ENCODE measurements around the gene SHOX.
"Not testable (repeated sequence)": the region's sequence is repeated elsewhere in the genome, so short reads cannot be mapped to it uniquely, and the experiment has no call there.

Gene SHOX

GRCh38 chrX:650811-651210 lies 20.2 kb downstream of the SHOX start:
- DNase-seq (ENCODE audit: extremely low read depth, low read depth), result no peak
- no peak for TF ChIP-seq CTCF (IDR thresholded peaks at IDR 0.05; ENCODE audit: low read depth, low read length)

- not testable (repeated sequence) for DNase-seq (ENCODE audit: extremely low read depth, low read depth)
These were observed 21.3 kb downstream of the SHOX start for GRCh38 chrX:651922-652321.

GRCh38 chrX:652341-652741 lies 21.8 kb downstream of the SHOX start:
- no peak for DNase-seq (ENCODE audit: extremely low read depth, low read depth)
- TF ChIP-seq CTCF (IDR thresholded peaks at IDR 0.05; ENCODE audit: low read depth, low read length), result no peak

GRCh38 chrX:653306-653705 lies 22.7 kb downstream of the SHOX start:
- no peak for TF ChIP-seq CTCF (IDR thresholded peaks at IDR 0.05; ENCODE audit: low read depth, low read length)
- DNase-seq (ENCODE audit: extremely low read depth, low read depth), result no peak

GRCh38 chrX:661154-661553 lies 30.6 kb downstream of the SHOX start:
- DNase-seq (ENCODE audit: extremely low read depth, low read depth), result no peak
- no peak for TF ChIP-seq CTCF (IDR thresholded peaks at IDR 0.05; ENCODE audit: low read depth, low read length)

GRCh38 chrX:662126-662525 lies 31.5 kb downstream of the SHOX start:
- no peak for TF ChIP-seq CTCF (IDR thresholded peaks at IDR 0.05; ENCODE audit: low read depth, low read length)
- no peak for DNase-seq (ENCODE audit: extremely low read depth, low read depth)

GRCh38 chrX:663841-664240 lies 33.2 kb downstream of the SHOX start:
- TF ChIP-seq CTCF (IDR thresholded peaks at IDR 0.05; ENCODE audit: low read depth, low read length), result no peak
- no peak for DNase-seq (ENCODE audit: extremely low read depth, low read depth)
